Breast epithelium (tissue), 3 donors: ENCODE measurements around the gene POLR3F.

Experiments used
- POLR2AphosphoS5 ChIP-seq, 3 donors: sonication (generic); formaldehyde crosslinking; IDR thresholded peaks; one replicate each; pipeline ENCODE4 v1.6.1; 2017; ENCODE audit warnings: antibody characterized with exemption in 3 of 3
- TF ChIP-seq, protein P1 (sequence below), 3 donors: fragments of 450-650 bp; IDR thresholded peaks; one replicate each; pipeline ENCODE4 v1.5.1; 2016 to 2017; ENCODE audit warnings: antibody characterized with exemption in 3 of 3, mild to moderate bottlenecking in 3 of 3, moderate library complexity in 3 of 3

DNA sequence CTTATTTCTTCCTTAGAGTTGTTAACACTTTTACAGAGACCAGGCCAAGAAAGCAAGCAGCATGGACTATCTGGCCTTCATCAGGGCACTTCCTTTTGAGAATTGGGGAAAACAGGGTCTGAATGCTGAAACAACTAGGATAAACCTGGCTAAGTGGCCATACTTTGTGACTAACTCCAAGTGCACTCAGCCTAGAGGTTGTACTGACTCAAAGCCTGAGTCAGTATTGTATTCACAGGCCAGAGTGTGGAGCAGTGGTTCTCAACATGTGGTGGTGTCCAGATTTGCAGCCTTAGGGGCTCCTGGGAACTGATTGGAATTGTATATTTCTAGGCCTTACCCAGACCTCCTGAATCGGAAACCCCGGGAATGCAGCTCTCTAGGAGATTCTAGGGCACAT, 60.6 kb downstream of the POLR3F start:
- no peak for TF ChIP-seq POLR2AphosphoS5 (IDR thresholded peaks at IDR 0.05)
- TF ChIP-seq, protein P1, sequence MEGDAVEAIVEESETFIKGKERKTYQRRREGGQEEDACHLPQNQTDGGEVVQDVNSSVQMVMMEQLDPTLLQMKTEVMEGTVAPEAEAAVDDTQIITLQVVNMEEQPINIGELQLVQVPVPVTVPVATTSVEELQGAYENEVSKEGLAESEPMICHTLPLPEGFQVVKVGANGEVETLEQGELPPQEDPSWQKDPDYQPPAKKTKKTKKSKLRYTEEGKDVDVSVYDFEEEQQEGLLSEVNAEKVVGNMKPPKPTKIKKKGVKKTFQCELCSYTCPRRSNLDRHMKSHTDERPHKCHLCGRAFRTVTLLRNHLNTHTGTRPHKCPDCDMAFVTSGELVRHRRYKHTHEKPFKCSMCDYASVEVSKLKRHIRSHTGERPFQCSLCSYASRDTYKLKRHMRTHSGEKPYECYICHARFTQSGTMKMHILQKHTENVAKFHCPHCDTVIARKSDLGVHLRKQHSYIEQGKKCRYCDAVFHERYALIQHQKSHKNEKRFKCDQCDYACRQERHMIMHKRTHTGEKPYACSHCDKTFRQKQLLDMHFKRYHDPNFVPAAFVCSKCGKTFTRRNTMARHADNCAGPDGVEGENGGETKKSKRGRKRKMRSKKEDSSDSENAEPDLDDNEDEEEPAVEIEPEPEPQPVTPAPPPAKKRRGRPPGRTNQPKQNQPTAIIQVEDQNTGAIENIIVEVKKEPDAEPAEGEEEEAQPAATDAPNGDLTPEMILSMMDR (IDR thresholded peaks at IDR 0.05) = no peak
